Sigmoid colon (tissue), 4 donors: ENCODE data around the gene FN3KRP.

Experiments used
- CTCF ChIP-seq, 4 experiments: fragments of 450-650 bp in 3 of 4; fragments of 200-600 bp in 1 of 4; IDR thresholded peaks; one replicate each; pipeline ENCODE4 v1.5.1; 2016 to 2019; ENCODE audit warnings: antibody characterized with exemption in 4 of 4, mild to moderate bottlenecking in 3 of 4, moderate library complexity in 2 of 4
- POLR2A ChIP-seq, 2 donors: fragments of 450-650 bp; IDR thresholded peaks; one replicate each; pipeline ENCODE4 v1.6.1; 2016; ENCODE audit warnings: antibody characterized with exemption in 2 of 2, mild to moderate bottlenecking in 2 of 2, moderate library complexity in 2 of 2
- POLR2AphosphoS5 ChIP-seq, 4 donors: sonication (generic); formaldehyde crosslinking; IDR thresholded peaks; one replicate each; pipeline ENCODE4 v1.6.1; 2017; ENCODE audit warnings: antibody characterized with exemption in 4 of 4

GRCh38 chr17:82691714-82692113, 24.8 kb upstream of the FN3KRP start:
- no peak for TF ChIP-seq CTCF (IDR thresholded peaks at IDR 0.05)
- TF ChIP-seq POLR2A (IDR thresholded peaks at IDR 0.05), result no peak
- no peak for TF ChIP-seq POLR2AphosphoS5 (IDR thresholded peaks at IDR 0.05)
